MM.1S (cell line): ENCODE results near the gene MSX2.

Source experiments
- EZH2 ChIP-seq: fragments of 300-600 bp; sonication (generic); optimal IDR thresholded peaks from 2 replicates; pipeline ENCODE3; 2017; ENCODE audit warnings: low read depth, mild to moderate bottlenecking, antibody characterized with exemption, low read length, mixed read lengths
- EZH2phosphoT487 ChIP-seq: fragments of 300-600 bp; sonication (generic); IDR thresholded peaks from 2 replicates; pipeline ENCODE4 v1.6.1; 2018; ENCODE audit warnings: antibody characterized with exemption, low read length
- TF ChIP-seq, protein P1 (sequence below): fragments of 300-600 bp; sonication (generic); IDR thresholded peaks from 2 replicates; pipeline ENCODE4 v1.5.1; 2016; ENCODE audit warnings: antibody characterized with exemption, low read length, mixed read lengths

DNA sequence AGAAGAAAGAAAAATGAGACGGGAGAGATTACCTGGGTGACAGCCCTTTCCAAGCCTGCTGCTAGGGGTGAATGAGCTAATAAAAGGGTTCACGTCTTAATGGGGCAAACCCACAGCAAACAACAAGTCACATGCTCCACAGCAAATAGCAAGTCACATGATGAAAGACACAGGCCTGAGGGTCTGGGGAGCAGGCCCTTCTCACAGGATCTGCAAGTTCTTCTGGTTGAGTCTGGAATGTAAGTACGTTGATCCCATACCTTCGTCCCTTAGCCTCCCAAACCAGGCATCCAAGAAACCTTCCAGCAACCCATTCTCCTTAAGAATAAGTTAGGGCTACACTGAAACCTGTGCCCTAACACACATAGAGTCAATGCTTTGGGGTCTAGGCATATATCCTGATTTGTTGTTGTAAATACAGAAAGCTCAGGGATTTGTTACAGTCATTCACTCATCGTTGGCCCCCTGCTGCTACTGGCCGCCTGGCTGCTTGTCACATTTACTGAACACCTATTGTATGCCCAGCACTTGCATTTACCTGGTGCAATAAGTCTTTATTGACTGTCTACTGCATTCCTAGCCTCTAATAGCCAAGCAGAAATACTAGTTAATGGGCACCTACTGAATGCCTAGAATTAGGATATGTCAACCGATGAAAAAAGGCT, 43.3 kb upstream of the MSX2 start:
- TF ChIP-seq, protein P1, sequence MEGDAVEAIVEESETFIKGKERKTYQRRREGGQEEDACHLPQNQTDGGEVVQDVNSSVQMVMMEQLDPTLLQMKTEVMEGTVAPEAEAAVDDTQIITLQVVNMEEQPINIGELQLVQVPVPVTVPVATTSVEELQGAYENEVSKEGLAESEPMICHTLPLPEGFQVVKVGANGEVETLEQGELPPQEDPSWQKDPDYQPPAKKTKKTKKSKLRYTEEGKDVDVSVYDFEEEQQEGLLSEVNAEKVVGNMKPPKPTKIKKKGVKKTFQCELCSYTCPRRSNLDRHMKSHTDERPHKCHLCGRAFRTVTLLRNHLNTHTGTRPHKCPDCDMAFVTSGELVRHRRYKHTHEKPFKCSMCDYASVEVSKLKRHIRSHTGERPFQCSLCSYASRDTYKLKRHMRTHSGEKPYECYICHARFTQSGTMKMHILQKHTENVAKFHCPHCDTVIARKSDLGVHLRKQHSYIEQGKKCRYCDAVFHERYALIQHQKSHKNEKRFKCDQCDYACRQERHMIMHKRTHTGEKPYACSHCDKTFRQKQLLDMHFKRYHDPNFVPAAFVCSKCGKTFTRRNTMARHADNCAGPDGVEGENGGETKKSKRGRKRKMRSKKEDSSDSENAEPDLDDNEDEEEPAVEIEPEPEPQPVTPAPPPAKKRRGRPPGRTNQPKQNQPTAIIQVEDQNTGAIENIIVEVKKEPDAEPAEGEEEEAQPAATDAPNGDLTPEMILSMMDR: no peak
- TF ChIP-seq EZH2phosphoT487 (no peak), EZH2 (no peak)
